GM10248 (cell line): ENCODE data around the gene FYB2.
A peak's percentile ranks its signal among the peaks of the same experiment; 100 is the strongest.

Experiments used
- CTCF ChIA-PET: fragments of 300-600 bp; sonication (Branson Sonifier 250); formaldehyde crosslinking; extraction: SDS; loops from one replicate; lab custom pipeline; 2021; ENCODE audit warnings: antibody characterized with exemption; lab: Yijun Ruan, JAX
- POLR2A ChIA-PET: fragments of 350-650 bp; sonication (Branson Sonifier 250); formaldehyde crosslinking; extraction: SDS; loops from one replicate; lab custom pipeline; 2020; ENCODE audit warnings: antibody characterized with exemption; lab: Yijun Ruan, JAX
- DNase-seq: peaks from one replicate; pipeline ENCODE4 v3.0.0; 2012; ENCODE audit errors: extremely low spot score
- CTCF ChIP-seq: IDR thresholded peaks from 2 replicates; pipeline ENCODE4 v1.5.1; 2012; ENCODE audit warnings: mild to moderate bottlenecking, low read depth; ENCODE audit errors: extremely low read depth, missing control alignments, control extremely low read depth

Gene FYB2

GRCh38 chr1:56821462-56821797 is 2.2 kb upstream of the FYB2 start:
- TF ChIP-seq CTCF = no peak
- DNase-seq = no peak
- POLR2A ChIA-PET = no interaction called here
- CTCF ChIA-PET = interaction anchor here (0.9 to 4.0 kb wide), 14 partner anchors 10 to 1335 kb away, joined by 3 to 46 read pairs (median 4); no protein-coding TSS in a partner anchor

DNA sequence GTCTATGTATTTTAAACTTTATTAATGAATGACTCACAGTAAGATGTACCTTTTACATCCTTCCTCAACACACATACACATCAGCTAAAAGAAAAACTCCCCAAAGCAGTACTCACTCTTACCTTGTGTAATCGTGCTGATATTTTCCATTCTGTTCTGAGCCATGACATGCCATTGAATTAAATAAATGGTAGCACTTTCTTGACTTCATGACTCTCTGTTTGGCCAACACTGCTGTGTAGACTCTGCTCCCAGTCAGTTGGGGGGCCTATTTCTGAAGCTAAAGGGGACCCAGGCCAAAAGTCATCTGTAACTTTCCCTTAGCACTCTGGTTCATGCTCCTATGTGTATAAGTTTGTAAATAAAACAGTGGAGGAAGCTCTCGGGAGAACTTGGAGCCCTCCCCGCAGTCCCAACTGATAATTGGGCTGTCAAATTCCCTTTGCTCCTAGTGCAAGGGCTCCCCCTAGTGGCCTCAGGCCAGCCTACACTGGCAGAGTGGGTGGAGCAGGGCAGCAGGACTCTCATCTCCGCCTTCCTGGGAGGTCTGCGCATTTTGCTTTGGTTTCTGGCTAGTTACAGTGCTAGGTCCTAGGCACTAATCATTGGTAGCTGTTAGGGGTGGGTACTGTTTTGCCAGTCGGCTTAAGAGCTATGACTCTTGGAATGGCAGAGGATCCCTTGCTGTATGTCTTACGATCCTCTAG is 1.7 kb upstream of the FYB2 start:
- ChIA-PET CTCF (interaction anchor here (0.7 to 4.0 kb wide), 22 partner anchors 10 to 1335 kb away, joined by 3 to 46 read pairs (median 3); no protein-coding TSS in a partner anchor), POLR2A (interaction anchor here (0.7 kb wide), 1 partner anchor 472 kb away, joined by 4 read pairs; no protein-coding TSS in a partner anchor)
- TF ChIP-seq CTCF = peak; percentile 96
- peak; percentile 80 for DNase-seq

DNA sequence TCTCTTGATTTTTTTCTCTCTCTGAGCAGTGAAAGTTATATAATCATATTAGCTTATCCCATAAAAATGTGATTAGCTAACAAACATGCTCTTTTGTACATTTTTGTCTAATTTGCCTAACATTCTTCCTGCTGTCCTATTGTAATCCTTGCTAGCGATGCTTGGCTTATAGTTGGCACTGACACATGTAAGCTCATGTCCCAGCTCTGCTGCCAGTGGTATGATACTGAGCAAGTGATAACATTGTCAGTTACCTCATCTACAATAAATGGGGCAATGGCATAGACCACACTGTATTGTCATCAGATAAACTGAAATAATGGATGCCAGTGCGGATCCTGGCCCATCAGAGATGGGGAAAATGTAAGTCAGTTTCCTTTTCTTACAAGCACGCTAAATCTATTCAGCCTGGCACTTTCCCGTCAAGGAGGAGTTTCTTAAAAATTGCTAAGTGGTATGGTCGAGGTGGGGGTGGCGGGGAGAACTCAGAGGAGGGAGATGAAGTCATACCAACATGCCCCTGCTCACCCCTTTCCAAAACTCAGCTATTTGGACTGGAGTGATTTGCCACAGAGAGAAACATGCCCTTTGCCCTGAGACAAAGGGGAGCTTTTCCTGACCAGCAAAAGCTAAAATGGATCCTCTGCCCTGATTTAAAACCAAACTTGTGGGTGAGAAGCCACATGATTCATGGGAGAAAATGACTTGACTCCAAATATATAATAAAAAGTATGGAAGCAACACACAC is 1.3 kb downstream of the FYB2 start:
- DNase-seq = no peak
- TF ChIP-seq CTCF = no peak
- ChIA-PET POLR2A (no interaction called here), CTCF (interaction anchor here (0.9 to 3.6 kb wide), 5 partner anchors 9 to 61 kb away, joined by 3 to 17 read pairs (median 3); no protein-coding TSS in a partner anchor)

GRCh38 chr1:56816909-56817308 is 2.3 kb downstream of the FYB2 start:
- POLR2A ChIA-PET = no interaction called here
- DNase-seq = no peak
- no peak for TF ChIP-seq CTCF
- CTCF ChIA-PET = interaction anchor here (0.9 to 3.6 kb wide), 5 partner anchors 9 to 15 kb away, joined by 3 to 17 read pairs (median 6); no protein-coding TSS in a partner anchor

- CTCF ChIA-PET = interaction anchor here (1.6 to 3.6 kb wide), 2 partner anchors 8 to 16 kb away, joined by 6 to 17 read pairs; no protein-coding TSS in a partner anchor
- no peak for TF ChIP-seq CTCF
- POLR2A ChIA-PET = no interaction called here
- no peak for DNase-seq
Measured at GRCh38 chr1:56816264-56816663, 2.9 kb downstream of the FYB2 start.

DNA sequence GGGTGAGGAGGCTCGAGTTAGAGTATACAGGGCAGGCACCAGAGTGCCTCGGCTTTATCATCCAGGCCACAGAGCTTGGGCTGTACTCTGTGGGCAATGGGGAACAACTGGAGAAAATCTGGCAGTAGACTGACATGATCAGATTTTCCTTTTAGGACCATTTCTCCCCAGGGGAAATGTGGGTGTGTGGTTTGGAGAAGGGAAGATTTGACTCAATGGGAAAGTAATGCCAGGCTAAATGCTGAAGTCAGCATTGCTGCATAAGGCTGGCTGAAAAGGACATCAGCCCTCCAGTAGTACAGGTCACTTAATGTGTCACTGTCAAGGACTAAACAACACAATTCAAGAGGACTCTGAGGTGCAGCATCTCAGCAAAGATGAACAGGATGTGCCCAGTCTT is 5.0 kb downstream of the FYB2 start:
- DNase-seq = no peak
- TF ChIP-seq CTCF = no peak
- POLR2A ChIA-PET = no interaction called here
- CTCF ChIA-PET = no interaction called here
